Measurements from ENCODE around the gene ZFR2.

GRCh38 chr19:3836887-3837286 lies 32.0 kb downstream of the ZFR2 start:
- TF ChIP-seq CTCF (conservative IDR thresholded peaks at IDR 0.05; ENCODE audit: low read depth, low read length): no peak
- TF ChIP-seq EZH2 (IDR thresholded peaks at IDR 0.05; ENCODE audit: low read length, unreplicated experiment): no peak
